SH-SY5Y (cell line): ENCODE data around the gene PPP1R7.

Experiments used
- GATA2 ChIP-seq: IDR thresholded peaks from 2 replicates; pipeline ENCODE4 v1.6.1; 2011; ENCODE audit warnings: mild to moderate bottlenecking, low read depth, low read length
- GATA3 ChIP-seq: IDR thresholded peaks from 2 replicates; pipeline ENCODE4 v1.6.1; 2011; ENCODE audit warnings: low read depth, mild to moderate bottlenecking, low read length, moderate library complexity

DNA sequence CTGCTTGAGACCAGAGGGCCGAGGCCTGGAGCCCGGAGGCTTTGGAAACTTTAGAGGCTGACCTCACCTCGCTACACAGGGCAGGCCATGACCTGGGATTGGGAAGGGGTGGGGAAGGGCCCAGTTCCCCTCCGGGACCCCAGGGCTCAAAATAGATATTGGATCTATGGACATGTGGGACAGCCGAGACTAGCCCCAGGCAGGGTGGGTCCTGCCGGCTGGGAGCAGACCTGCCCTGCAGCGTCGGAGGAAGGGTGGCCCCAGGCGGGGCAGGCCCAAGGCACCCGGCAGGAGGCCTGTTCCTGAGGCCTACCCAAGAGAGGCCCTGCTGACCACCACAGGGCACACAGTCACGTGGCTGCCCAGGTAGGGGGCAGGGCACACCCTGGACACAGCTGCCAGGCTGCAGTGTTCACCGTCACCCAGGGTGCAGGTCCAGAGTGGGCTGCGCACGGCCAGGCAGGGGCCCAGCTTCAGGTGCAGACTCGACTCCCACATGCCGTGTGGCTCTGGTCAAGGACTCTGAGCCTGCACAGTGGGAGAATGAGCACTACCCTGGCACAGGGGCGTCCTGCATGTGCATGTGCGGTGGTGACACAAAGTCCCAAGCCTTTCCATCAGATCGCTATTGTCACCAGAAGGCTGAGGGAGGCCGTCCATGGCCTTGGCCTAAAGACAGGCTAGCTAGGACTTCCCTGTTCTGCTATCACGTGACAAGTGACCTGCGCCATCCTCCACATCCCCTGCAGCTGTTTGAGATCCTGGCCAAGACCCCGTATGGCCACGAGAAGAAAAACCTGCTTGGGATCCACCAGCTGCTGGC is 51.4 kb downstream of the PPP1R7 start:
- no peak for TF ChIP-seq GATA2
- no peak for TF ChIP-seq GATA3
